Measurements from ENCODE around the gene CCDC57. TPM values are rescaled to one million over a fixed set of nuclear protein-coding genes. Genes with fewer than 3 reads are reported as not detected.

The CCDC57 gene
- total and polyA plus RNA-seq, 4 donors = 5.4 to 19.1 (median 11.7) TPM

GRCh38 chr17:82094931-82095776 is 117.5 kb downstream of the CCDC57 start:
- no peaks in the 10 kb centered on the region for H3K9me3 ChIP-seq (ENCODE audit: control insufficient read depth in 4 of 4, low read length in 3 of 4)
- H3K36me3 ChIP-seq (ENCODE audit: control insufficient read depth in 4 of 4, insufficient read depth in 3 of 4, low read depth in 1 of 4, low read length in 3 of 4) = peaks cover 14 to 27% (median 16%) of the 10 kb centered on the region in 4 donors
- peak overlapping the region; percentile 23 to 80 for H3K9ac ChIP-seq (ENCODE audit: low read depth in 1 of 2, low read length in 2 of 2)
- peak overlapping the region in 1 of 2 donors; percentile 93 for H3K27ac ChIP-seq (ENCODE audit: low read depth in 1 of 2, low read length in 2 of 2)
- no peaks in the 10 kb centered on the region for H3K27me3 ChIP-seq (ENCODE audit: control insufficient read depth in 4 of 4, insufficient read depth in 4 of 4, low read length in 3 of 4)
- H3K4me3 ChIP-seq (ENCODE audit: low read depth in 1 of 3, low read length in 3 of 3) = peak overlapping the region; percentile 53 to 92 (median 69)
- TF ChIP-seq, protein P1, sequence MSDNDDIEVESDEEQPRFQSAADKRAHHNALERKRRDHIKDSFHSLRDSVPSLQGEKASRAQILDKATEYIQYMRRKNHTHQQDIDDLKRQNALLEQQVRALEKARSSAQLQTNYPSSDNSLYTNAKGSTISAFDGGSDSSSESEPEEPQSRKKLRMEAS (IDR thresholded peaks at IDR 0.05) = no peak
- TF ChIP-seq FOXA1 (IDR thresholded peaks at IDR 0.05) (no peak), RXRA (IDR thresholded peaks at IDR 0.05) (no peak), FOXA2 (IDR thresholded peaks at IDR 0.05) (no peak), RAD21 (IDR thresholded peaks at IDR 0.05) (no peak), GABPA (IDR thresholded peaks at IDR 0.05 in 1 of 2, conservative IDR thresholded peaks at IDR 0.05 in 1 of 2) (no peak), SP1 (IDR thresholded peaks at IDR 0.05) (no peak)
- TF ChIP-seq, protein P2, sequence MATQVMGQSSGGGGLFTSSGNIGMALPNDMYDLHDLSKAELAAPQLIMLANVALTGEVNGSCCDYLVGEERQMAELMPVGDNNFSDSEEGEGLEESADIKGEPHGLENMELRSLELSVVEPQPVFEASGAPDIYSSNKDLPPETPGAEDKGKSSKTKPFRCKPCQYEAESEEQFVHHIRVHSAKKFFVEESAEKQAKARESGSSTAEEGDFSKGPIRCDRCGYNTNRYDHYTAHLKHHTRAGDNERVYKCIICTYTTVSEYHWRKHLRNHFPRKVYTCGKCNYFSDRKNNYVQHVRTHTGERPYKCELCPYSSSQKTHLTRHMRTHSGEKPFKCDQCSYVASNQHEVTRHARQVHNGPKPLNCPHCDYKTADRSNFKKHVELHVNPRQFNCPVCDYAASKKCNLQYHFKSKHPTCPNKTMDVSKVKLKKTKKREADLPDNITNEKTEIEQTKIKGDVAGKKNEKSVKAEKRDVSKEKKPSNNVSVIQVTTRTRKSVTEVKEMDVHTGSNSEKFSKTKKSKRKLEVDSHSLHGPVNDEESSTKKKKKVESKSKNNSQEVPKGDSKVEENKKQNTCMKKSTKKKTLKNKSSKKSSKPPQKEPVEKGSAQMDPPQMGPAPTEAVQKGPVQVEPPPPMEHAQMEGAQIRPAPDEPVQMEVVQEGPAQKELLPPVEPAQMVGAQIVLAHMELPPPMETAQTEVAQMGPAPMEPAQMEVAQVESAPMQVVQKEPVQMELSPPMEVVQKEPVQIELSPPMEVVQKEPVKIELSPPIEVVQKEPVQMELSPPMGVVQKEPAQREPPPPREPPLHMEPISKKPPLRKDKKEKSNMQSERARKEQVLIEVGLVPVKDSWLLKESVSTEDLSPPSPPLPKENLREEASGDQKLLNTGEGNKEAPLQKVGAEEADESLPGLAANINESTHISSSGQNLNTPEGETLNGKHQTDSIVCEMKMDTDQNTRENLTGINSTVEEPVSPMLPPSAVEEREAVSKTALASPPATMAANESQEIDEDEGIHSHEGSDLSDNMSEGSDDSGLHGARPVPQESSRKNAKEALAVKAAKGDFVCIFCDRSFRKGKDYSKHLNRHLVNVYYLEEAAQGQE (IDR thresholded peaks at IDR 0.05) = no peak
- no peak for DNase-seq (ENCODE audit: low spot score)
- 41% methylated on average over 37 of the region's 37 CpGs for WGBS
- H3K4me1 ChIP-seq (ENCODE audit: control insufficient read depth in 4 of 4, insufficient read depth in 4 of 4, low read length in 3 of 4) = peaks cover 16 to 71% (median 42%) of the 10 kb centered on the region in 4 donors

- Histone ChIP-seq H3K4me1 (ENCODE audit: control insufficient read depth in 4 of 4, insufficient read depth in 4 of 4, low read length in 3 of 4) (peaks cover 8 to 67% (median 37%) of the 10 kb centered on the region in 4 donors), H3K9ac (ENCODE audit: low read depth in 1 of 2, low read length in 2 of 2) (no peak overlapping the region), H3K4me3 (ENCODE audit: low read depth in 1 of 3, low read length in 3 of 3) (no peak overlapping the region), H3K27me3 (ENCODE audit: control insufficient read depth in 4 of 4, insufficient read depth in 4 of 4, low read length in 3 of 4) (no peaks in the 10 kb centered on the region), H3K27ac (ENCODE audit: low read depth in 1 of 2, low read length in 2 of 2) (no peak overlapping the region), H3K9me3 (ENCODE audit: control insufficient read depth in 4 of 4, low read length in 3 of 4) (no peaks in the 10 kb centered on the region), H3K36me3 (ENCODE audit: control insufficient read depth in 4 of 4, insufficient read depth in 3 of 4, low read depth in 1 of 4, low read length in 3 of 4) (peaks cover 24 to 46% (median 26%) of the 10 kb centered on the region in 4 donors)
- 91% methylated on average over 40 of the region's 40 CpGs for WGBS
- DNase-seq (ENCODE audit: low spot score) = no peak
- TF ChIP-seq JUND (IDR thresholded peaks at IDR 0.05) = no peak
- TF ChIP-seq ZBTB33 (IDR thresholded peaks at IDR 0.05) = no peak
- no peak for TF ChIP-seq HNF4G (IDR thresholded peaks at IDR 0.05)
- TF ChIP-seq FOXA1 (IDR thresholded peaks at IDR 0.05) = no peak
- TF ChIP-seq, protein P2 (IDR thresholded peaks at IDR 0.05) = no peak
- no peak for TF ChIP-seq EGR1 (IDR thresholded peaks at IDR 0.05; ENCODE audit: low read depth in 2 of 2)
- TF ChIP-seq SP1 (IDR thresholded peaks at IDR 0.05) = no peak
- TF ChIP-seq TAF1 (conservative IDR thresholded peaks at IDR 0.05) = no peak
Measured at GRCh38 chr17:82092995-82093751, 119.5 kb downstream of the CCDC57 start.

Data from liver (tissue), 9 donors.